ENCODE data around the gene CD300C. TPM values are rescaled to one million over a fixed set of nuclear protein-coding genes. Genes with fewer than 3 reads are reported as not detected.

The CD300C gene
- total RNA-seq, 1 donor from 2014 or later, result 0.16 TPM

DNA sequence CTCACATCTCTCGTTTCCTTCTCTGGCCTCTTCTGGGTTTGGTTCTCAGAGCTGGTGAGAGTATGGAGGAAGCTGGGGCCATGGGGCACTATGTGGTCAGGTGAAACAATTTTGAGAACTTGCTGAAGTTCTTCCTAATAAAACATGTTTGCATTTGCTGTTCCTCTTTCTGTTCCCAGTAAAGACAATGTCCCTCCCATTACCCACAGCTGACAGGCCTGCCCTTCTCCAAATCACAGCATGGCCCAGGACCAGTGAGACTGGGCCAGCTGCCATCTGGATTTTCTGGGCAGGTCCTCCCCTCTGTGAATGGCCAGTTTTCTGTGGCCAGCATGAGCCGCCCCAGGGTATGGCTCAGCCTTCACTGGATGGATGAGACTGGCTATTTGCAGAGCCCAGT lies 21.5 kb upstream of the CD300C start, which contains the start of gene CD300H:
Gene CD300H (minus strand): TSS at position 113 of the 400 bp plus-strand sequence.
- Mint-ChIP-seq H3K4me1 (peaks cover 3% of the 10 kb centered on the region), H3K27me3 (peaks cover 41% of the 10 kb centered on the region), H3K4me3 (no peak within 1 kb of the TSS), H3K27ac (no peak within 1 kb of the TSS), H3K36me3 (ENCODE audit: low read depth) (no peaks in the 10 kb centered on the region), H3K9me3 (no peaks in the 10 kb centered on the region)
- CTCF ChIA-PET, result interaction anchor here (1.2 to 3.3 kb wide), 8 partner anchors 9 to 391 kb away, joined by 3 to 21 read pairs (median 6); partner anchors contain the start of gene RAB37
- ATAC-seq (ENCODE audit: low read depth) (no peak), DNase-seq (no peak)
- POLR2A ChIA-PET, result no interaction called here
- intact Hi-C loops (cut with micrococcal nuclease), result loop anchor here (5.0 kb wide), 1 partner anchor 295 kb away; no protein-coding TSS in a partner anchor
- TF ChIP-seq, protein P1, sequence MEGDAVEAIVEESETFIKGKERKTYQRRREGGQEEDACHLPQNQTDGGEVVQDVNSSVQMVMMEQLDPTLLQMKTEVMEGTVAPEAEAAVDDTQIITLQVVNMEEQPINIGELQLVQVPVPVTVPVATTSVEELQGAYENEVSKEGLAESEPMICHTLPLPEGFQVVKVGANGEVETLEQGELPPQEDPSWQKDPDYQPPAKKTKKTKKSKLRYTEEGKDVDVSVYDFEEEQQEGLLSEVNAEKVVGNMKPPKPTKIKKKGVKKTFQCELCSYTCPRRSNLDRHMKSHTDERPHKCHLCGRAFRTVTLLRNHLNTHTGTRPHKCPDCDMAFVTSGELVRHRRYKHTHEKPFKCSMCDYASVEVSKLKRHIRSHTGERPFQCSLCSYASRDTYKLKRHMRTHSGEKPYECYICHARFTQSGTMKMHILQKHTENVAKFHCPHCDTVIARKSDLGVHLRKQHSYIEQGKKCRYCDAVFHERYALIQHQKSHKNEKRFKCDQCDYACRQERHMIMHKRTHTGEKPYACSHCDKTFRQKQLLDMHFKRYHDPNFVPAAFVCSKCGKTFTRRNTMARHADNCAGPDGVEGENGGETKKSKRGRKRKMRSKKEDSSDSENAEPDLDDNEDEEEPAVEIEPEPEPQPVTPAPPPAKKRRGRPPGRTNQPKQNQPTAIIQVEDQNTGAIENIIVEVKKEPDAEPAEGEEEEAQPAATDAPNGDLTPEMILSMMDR (IDR thresholded peaks at IDR 0.05), result no peak

DNA sequence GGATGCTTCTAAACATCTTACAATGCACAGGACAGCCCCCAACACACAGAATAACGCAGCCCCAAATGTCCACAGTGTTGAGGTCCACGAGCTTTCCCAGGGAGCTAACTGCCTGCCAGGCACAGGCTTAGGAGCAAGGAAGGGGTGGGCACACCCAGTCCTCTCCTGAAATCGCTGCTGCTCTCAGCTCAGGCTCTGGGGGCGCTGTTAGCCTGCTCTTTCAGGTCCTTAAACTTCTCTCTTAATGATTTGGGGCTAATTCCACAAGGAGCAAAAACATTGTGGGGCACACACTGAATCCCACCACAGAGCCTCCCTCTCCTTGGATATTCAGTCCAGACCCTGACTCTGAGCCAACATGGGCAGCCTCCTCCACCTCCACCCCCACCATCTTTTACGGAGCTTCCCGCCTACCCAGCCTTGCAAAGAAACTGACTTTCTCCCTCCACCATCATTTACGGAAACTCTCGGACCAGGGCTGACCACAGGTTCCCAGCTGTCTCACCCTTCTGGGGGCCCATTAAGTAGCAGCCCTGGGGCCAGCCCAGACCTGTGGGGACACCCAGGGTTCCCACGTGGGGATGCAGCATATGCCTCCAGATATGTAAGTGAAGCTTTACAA lies 20.3 kb upstream of the CD300C start:
- no peak overlapping the region for H3K27ac Mint-ChIP-seq

DNA sequence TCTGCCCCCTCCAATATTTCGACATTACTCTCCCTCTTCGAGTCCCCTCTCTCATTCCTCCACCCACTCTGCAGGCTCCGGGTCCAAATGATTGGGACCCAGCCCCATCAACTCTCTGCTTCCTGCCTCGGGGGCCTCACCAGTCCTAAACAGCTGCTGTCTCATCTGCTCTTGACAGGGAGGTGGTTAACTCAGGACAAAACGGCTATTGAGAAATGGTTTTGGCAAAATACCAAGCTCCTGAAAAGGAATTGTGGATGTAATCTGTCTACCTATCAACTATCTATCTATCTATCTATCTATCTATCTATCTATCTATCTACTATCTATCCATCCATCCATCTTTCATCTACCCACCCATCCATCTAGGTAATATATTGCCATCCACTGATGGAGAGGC lies 19.2 kb upstream of the CD300C start:
- TF ChIP-seq, protein P1 (IDR thresholded peaks at IDR 0.05), result no peak
- POLR2A ChIA-PET, result no interaction called here
- ATAC-seq (ENCODE audit: low read depth) (no peak), DNase-seq (no peak)
- CTCF ChIA-PET, result interaction anchor here (1.3 to 3.3 kb wide), 3 partner anchors 82 to 172 kb away, joined by 4 to 21 read pairs (median 19); partner anchors contain the start of gene RAB37
- H3K9me3 Mint-ChIP-seq, result no peaks in the 10 kb centered on the region
- H3K27me3 Mint-ChIP-seq, result peaks cover 36% of the 10 kb centered on the region
- intact Hi-C loops (cut with micrococcal nuclease), result loop anchor here (5.0 kb wide), 1 partner anchor 297 kb away; no protein-coding TSS in a partner anchor
- peaks cover 11% of the 10 kb centered on the region for H3K4me1 Mint-ChIP-seq
- no peak overlapping the region for H3K4me3 Mint-ChIP-seq
- no peaks in the 10 kb centered on the region for H3K36me3 Mint-ChIP-seq (ENCODE audit: low read depth)
- H3K27ac Mint-ChIP-seq, result no peak overlapping the region

More for the DNA sequence above, 20.3 kb upstream of the CD300C start:
- no peaks in the 10 kb centered on the region for H3K9me3 Mint-ChIP-seq
- H3K27me3 Mint-ChIP-seq, result peaks cover 40% of the 10 kb centered on the region
- ChIA-PET POLR2A (interaction anchor here (1.0 kb wide), 1 partner anchor 75 kb away, joined by 3 read pairs; no protein-coding TSS in a partner anchor), CTCF (interaction anchor here (0.6 to 3.3 kb wide), 16 partner anchors 9 to 392 kb away, joined by 3 to 21 read pairs (median 4); partner anchors contain the start of gene RAB37)
- H3K36me3 Mint-ChIP-seq (ENCODE audit: low read depth), result no peaks in the 10 kb centered on the region
- no peak overlapping the region for H3K4me3 Mint-ChIP-seq
- DNase-seq (no peak), ATAC-seq (ENCODE audit: low read depth) (peak; percentile 54)
- peaks cover 9% of the 10 kb centered on the region for H3K4me1 Mint-ChIP-seq
- intact Hi-C loops (cut with micrococcal nuclease), result loop anchor here (1.0 to 5.0 kb wide), 3 partner anchors 80 to 296 kb away; no protein-coding TSS in a partner anchor
- TF ChIP-seq, protein P1 (IDR thresholded peaks at IDR 0.05), result no peak

DNA sequence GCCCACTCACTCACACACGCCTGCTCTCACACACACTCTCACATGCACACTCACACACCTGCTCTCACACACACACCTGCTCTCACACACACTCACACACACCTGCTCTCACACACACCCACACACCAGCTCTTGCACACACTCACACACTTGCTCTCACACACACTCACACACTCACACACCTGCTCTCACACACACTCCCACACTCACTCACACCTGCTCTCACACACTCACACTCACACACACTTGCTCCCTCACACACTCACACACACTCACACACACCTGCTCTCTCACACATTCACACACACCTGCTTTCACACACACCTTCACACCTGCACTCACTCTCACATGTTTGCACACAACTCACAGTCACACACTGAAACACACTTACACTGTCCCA lies 17.4 kb upstream of the CD300C start:
- TF ChIP-seq, protein P1 (IDR thresholded peaks at IDR 0.05), result no peak
- peaks cover 3% of the 10 kb centered on the region for H3K9me3 Mint-ChIP-seq
- intact Hi-C loops (cut with micrococcal nuclease), result no loop called here
- POLR2A ChIA-PET, result no interaction called here
- DNase-seq (no peak), ATAC-seq (ENCODE audit: low read depth) (no peak)
- H3K4me3 Mint-ChIP-seq, result no peak overlapping the region
- no peak overlapping the region for H3K27ac Mint-ChIP-seq
- peaks cover 18% of the 10 kb centered on the region for H3K4me1 Mint-ChIP-seq
- no peaks in the 10 kb centered on the region for H3K36me3 Mint-ChIP-seq (ENCODE audit: low read depth)
- CTCF ChIA-PET, result no interaction called here
- peaks cover 21% of the 10 kb centered on the region for H3K27me3 Mint-ChIP-seq

DNA sequence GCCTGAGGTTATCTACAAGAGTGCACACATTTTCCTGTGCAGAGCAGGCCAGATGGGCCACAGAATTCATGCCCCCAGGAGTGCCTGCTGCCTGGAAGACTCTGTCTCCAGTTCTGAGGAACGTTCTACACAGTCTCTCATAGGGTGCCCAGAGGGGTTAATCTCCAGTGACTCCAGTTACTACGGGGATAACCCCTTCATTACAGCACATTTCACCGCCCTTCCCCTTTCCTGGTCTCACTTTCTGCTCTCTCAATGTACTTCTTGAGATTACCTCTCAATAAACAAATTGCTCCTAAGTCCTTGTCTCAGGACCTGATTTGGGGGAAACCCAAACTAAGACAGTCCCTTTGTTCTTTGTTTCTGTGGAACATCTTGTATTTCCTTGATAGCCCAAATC lies 15.7 kb upstream of the CD300C start:
- ChIA-PET POLR2A (no interaction called here), CTCF (interaction anchor here (2.1 kb wide), 1 partner anchor 96 kb away, joined by 6 read pairs; no protein-coding TSS in a partner anchor)
- Mint-ChIP-seq H3K4me3 (no peak overlapping the region), H3K27ac (no peak overlapping the region), H3K36me3 (ENCODE audit: low read depth) (no peaks in the 10 kb centered on the region), H3K9me3 (peaks cover 3% of the 10 kb centered on the region), H3K27me3 (peaks cover 19% of the 10 kb centered on the region), H3K4me1 (peaks cover 29% of the 10 kb centered on the region)
- TF ChIP-seq, protein P1 (IDR thresholded peaks at IDR 0.05), result no peak
- DNase-seq, result no peak
- no peak for ATAC-seq (ENCODE audit: low read depth)
- intact Hi-C loops (cut with micrococcal nuclease), result no loop called here
